HG02840 (cell line): ENCODE measurements around the gene AJM1.
A peak's percentile ranks its signal among the peaks of the same experiment; 100 is the strongest.
"Not testable (repeated sequence)": the region's sequence is repeated elsewhere in the genome, so short reads cannot be mapped to it uniquely, and the experiment has no call there.

Source experiments
- ATAC-seq: cut with Tn5 transposase; IDR thresholded peaks from one replicate; pipeline ENCODE4 v1.9.1; 2021; ENCODE audit warnings: mild to moderate bottlenecking, moderate library complexity, moderate number of reproducible peaks; ENCODE audit not compliant: unreplicated experiment, low FRiP score

The AJM1 gene

GRCh38 chr9:136842380-136842948 lies at the start of gene AJM1:
AJM1 (plus strand) TSS chr9:136842478; CDS start chr9:136844415, 1,937 bp downstream.
- ATAC-seq = peak; percentile 57

- no peak for ATAC-seq
These were observed 49.0 kb upstream of the AJM1 start for GRCh38 chr9:136793086-136793946.

GRCh38 chr9:136794281-136794999 lies 47.8 kb upstream of the AJM1 start:
- no peak for ATAC-seq

- no peak for ATAC-seq
These were observed 47.3 kb upstream of the AJM1 start for GRCh38 chr9:136795000-136795348.

- no peak for ATAC-seq
These were observed 46.0 kb upstream of the AJM1 start, which contains the start of gene CCDC183 for GRCh38 chr9:136796238-136796774. CCDC183 (plus strand) TSS chr9:136796338; CDS start chr9:136796398, 60 bp downstream.

- ATAC-seq = not testable (repeated sequence)
These were observed 45.4 kb upstream of the AJM1 start for GRCh38 chr9:136796775-136797347.

GRCh38 chr9:136798708-136799078 lies 43.6 kb upstream of the AJM1 start:
- no peak for ATAC-seq

- no peak for ATAC-seq
These were observed 43.0 kb upstream of the AJM1 start for GRCh38 chr9:136799079-136799853.

- no peak for ATAC-seq
These were observed 42.2 kb upstream of the AJM1 start for GRCh38 chr9:136799854-136800657.

- ATAC-seq = no peak
These were observed 40.0 kb upstream of the AJM1 start for GRCh38 chr9:136802321-136802720.

GRCh38 chr9:136803009-136803550 lies 39.2 kb upstream of the AJM1 start:
- not testable (repeated sequence) for ATAC-seq

- no peak for ATAC-seq
These were observed 38.4 kb upstream of the AJM1 start for GRCh38 chr9:136803551-136804508.

- ATAC-seq = no peak
These were observed 37.6 kb upstream of the AJM1 start for GRCh38 chr9:136804509-136805206.

- ATAC-seq = no peak
These were observed 37.0 kb upstream of the AJM1 start for GRCh38 chr9:136805207-136805740.

- ATAC-seq = no peak
These were observed 36.2 kb upstream of the AJM1 start for GRCh38 chr9:136806067-136806466.

GRCh38 chr9:136806631-136807201 lies 35.6 kb upstream of the AJM1 start:
- ATAC-seq = no peak
